OCI-LY3 (cell line): ENCODE data around the gene GRID1.
"Not testable (repeated sequence)": the region's sequence is repeated elsewhere in the genome, so short reads cannot be mapped to it uniquely, and the experiment has no call there.

ENCODE experiments used
- H2AFZ ChIP-seq: fragments of 200-600, 300-600 bp; shearing (Covaris generic); 2 replicates; pipeline ENCODE4 v1.6.0; 2014; ENCODE audit warnings: antibody characterized with exemption, low read depth, low read length
- H3K27ac ChIP-seq: fragments of 200-600, 300-600 bp; sonication (generic); 2 replicates; pipeline ENCODE4 v1.5.1; 2014; ENCODE audit warnings: mild to moderate bottlenecking, low read length, moderate library complexity, mixed read lengths
- H3K27me3 ChIP-seq: fragments of 200-600, 300-600 bp; sonication (generic); 2 replicates; pipeline ENCODE4 v1.6.1; 2014; ENCODE audit warnings: low read depth, low read length, mixed read lengths
- H3K36me3 ChIP-seq: fragments of 200-600, 300-600 bp; sonication (generic); replicated peaks from 2 replicates; pipeline ENCODE3; 2014; ENCODE audit warnings: low read depth, low read length, mixed read lengths
- H3K4me1 ChIP-seq: fragments of 300-600, 200-600 bp; sonication (generic); 2 replicates; pipeline ENCODE4 v1.6.1; 2014; ENCODE audit warnings: low read length, mixed read lengths
- H3K4me2 ChIP-seq: fragments of 200-600, 300-600 bp; sonication (generic); 2 replicates; pipeline ENCODE4 v1.6.1; 2014; ENCODE audit warnings: low read length, mixed read lengths
- H3K4me3 ChIP-seq: fragments of 300-600, 200-600 bp; sonication (generic); 2 replicates; pipeline ENCODE4 v1.5.1; 2014; ENCODE audit warnings: antibody characterized with exemption, mild to moderate bottlenecking, low read length, moderate library complexity
- H3K79me2 ChIP-seq: fragments of 300-600, 200-600 bp; shearing (Covaris generic); 2 replicates; pipeline ENCODE4 v1.6.1; 2014; ENCODE audit warnings: mild to moderate bottlenecking, low read length, mixed read lengths
- H3K9ac ChIP-seq: fragments of 300-600, 200-600 bp; shearing (Covaris generic); 2 replicates; pipeline ENCODE4 v1.6.0; 2014; ENCODE audit warnings: mild to moderate bottlenecking, low read length, moderate library complexity
- H3K9me3 ChIP-seq: fragments of 200-600, 300-600 bp; shearing (Covaris generic); 2 replicates; pipeline ENCODE4 v1.6.1; 2014; ENCODE audit warnings: low read length, mixed read lengths; ENCODE audit not compliant: insufficient read depth
- H4K20me1 ChIP-seq: fragments of 200-600, 300-600 bp; sonication (generic); 2 replicates; pipeline ENCODE4 v1.6.1; 2016; ENCODE audit warnings: low read length, mixed read lengths; ENCODE audit not compliant: insufficient read depth
- EZH2phosphoT487 ChIP-seq: fragments of 200-600 bp; shearing (Covaris generic); IDR thresholded peaks from 2 replicates; pipeline ENCODE4 v1.6.1; 2018; ENCODE audit warnings: antibody characterized with exemption, mixed run types, low read depth
- TF ChIP-seq, protein P1 (sequence below): fragments of 200-600, 300-600 bp; sonication (generic); IDR thresholded peaks from 2 replicates; pipeline ENCODE4 v1.5.1; 2014; ENCODE audit warnings: antibody characterized with exemption, low read length, low read depth

Gene GRID1

DNA sequence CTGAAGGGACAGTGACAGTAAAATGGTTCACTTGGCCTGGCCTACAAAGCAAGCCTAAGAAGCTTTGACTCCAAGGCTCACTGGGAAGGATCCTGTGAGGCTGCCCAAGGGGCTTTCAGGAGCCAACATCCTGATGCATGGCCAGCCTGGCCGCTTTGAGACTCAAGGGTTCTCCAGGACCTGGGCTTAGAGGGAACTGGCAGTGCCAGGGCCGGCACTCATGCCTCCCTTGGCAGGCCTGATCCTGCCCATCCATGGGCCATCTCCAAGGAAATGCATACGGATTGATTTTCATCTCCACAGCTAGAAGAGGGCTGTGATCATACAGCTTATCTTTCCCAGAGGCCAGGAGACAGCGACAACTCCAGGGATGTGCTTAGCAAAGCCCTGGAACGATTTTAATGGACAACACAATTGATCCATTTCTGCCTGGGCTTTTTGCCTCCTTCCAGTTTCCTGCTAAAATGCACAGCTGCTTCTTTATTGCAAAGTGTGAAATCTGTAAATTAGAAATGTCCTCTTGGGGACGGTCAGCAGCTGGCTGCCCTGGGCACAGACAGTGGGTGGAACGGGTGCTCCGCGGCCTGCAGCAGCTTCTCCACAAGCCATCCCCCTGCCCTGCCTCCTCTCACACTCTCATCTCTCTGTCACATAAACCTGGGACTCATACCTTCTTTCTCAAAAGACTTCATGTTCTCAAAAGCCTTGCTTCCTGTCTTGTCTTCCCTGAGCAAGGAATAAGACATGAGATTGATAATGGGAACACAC lies 288.5 kb downstream of the GRID1 start:
- H3K36me3 ChIP-seq: no peaks in the 10 kb centered on the region
- H2AFZ ChIP-seq: no peak overlapping the region
- H3K4me1 ChIP-seq: peaks cover 14% of the 10 kb centered on the region
- no peaks in the 10 kb centered on the region for H3K9me3 ChIP-seq
- H3K9ac ChIP-seq: no peak overlapping the region
- H3K4me3 ChIP-seq: no peak overlapping the region
- peaks cover 8% of the 10 kb centered on the region; the same call in 1 of the 2 replicates for H3K27me3 ChIP-seq
- no peaks in the 10 kb centered on the region for H4K20me1 ChIP-seq
- no peak overlapping the region for H3K27ac ChIP-seq
- H3K4me2 ChIP-seq: no peak overlapping the region
- no peak for TF ChIP-seq EZH2phosphoT487
- TF ChIP-seq, protein P1, sequence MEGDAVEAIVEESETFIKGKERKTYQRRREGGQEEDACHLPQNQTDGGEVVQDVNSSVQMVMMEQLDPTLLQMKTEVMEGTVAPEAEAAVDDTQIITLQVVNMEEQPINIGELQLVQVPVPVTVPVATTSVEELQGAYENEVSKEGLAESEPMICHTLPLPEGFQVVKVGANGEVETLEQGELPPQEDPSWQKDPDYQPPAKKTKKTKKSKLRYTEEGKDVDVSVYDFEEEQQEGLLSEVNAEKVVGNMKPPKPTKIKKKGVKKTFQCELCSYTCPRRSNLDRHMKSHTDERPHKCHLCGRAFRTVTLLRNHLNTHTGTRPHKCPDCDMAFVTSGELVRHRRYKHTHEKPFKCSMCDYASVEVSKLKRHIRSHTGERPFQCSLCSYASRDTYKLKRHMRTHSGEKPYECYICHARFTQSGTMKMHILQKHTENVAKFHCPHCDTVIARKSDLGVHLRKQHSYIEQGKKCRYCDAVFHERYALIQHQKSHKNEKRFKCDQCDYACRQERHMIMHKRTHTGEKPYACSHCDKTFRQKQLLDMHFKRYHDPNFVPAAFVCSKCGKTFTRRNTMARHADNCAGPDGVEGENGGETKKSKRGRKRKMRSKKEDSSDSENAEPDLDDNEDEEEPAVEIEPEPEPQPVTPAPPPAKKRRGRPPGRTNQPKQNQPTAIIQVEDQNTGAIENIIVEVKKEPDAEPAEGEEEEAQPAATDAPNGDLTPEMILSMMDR: no peak
- no peaks in the 10 kb centered on the region for H3K79me2 ChIP-seq

DNA sequence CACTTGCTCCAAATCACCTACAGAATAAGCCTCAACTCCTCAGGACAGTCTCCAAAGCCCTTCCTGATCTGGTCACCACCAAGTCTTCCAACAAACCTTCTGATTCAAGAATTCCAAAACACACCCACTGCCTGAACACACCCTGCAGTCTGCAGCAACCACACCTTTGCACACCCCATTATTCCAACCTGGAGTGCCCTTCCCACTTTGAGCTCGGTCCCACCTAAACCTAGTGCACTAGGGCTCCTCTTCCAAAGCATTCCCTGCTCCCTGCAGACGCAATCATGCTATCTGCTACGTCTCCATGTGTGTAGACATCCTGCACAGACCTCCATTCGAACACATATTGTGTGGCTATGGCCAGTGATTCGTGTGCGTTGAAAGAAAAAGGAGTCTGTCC lies 289.3 kb downstream of the GRID1 start:
- Histone ChIP-seq H3K9me3 (no peaks in the 10 kb centered on the region), H4K20me1 (no peaks in the 10 kb centered on the region), H3K4me3 (no peak overlapping the region), H3K4me1 (peaks cover 21% of the 10 kb centered on the region), H3K79me2 (no peaks in the 10 kb centered on the region), H3K36me3 (no peaks in the 10 kb centered on the region), H3K27ac (no peak overlapping the region), H2AFZ (no peak overlapping the region), H3K9ac (no peak overlapping the region), H3K27me3 (peaks cover 8% of the 10 kb centered on the region; the same call in 1 of the 2 replicates), H3K4me2 (no peak overlapping the region)
- TF ChIP-seq, protein P1: no peak
- no peak for TF ChIP-seq EZH2phosphoT487

DNA sequence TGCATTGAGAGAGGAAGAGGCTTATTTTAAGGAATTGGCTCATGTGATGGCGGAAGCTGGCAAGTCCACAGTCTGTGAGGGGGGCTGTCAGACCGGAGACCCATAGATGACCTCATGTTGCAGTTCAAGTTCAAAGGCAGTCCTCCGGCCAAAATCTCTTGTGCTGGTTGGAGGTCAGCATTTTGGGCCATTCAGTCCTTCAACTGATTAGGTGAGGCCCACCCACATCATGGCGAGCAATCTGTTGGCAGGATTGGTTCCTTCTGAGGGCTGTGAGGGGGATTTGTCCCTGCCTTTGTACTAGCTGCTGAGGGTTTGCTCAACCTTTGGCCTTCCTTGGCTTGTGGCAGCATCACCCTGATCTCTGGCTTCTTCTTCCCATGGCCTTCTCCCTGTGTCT lies 290.1 kb downstream of the GRID1 start:
- H3K4me1 ChIP-seq: peaks cover 29% of the 10 kb centered on the region
- H2AFZ ChIP-seq, H3K27me3 ChIP-seq, H3K4me2 ChIP-seq, H3K36me3 ChIP-seq, H3K9me3 ChIP-seq, H3K9ac ChIP-seq, H4K20me1 ChIP-seq, H3K79me2 ChIP-seq, H3K27ac ChIP-seq, H3K4me3 ChIP-seq: not testable (repeated sequence)

DNA sequence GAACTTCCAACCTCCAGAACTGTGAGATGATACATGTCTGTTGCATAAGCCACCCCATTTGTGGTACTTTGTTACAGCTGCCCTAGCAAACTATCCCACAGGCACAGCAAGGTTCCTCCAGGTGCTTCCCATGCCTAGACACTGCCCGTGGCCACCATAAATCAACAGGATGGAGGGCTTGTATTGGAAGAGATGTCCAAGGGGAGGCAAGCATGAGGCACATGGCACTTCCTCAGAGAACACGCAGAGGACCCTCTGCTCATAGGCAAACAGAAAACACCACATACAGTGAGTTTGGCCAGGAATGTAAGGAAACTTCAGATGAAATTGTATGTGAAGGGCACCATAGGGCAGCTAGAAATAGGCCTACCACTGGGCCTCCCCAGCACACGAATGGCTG lies 291.1 kb downstream of the GRID1 start:
- H3K4me3 ChIP-seq: no peak overlapping the region

More for the DNA sequence above, 291.1 kb downstream of the GRID1 start:
- peaks cover 32% of the 10 kb centered on the region for H3K4me1 ChIP-seq
- H3K4me2 ChIP-seq: no peak overlapping the region
- TF ChIP-seq, protein P1: no peak
- no peak for TF ChIP-seq EZH2phosphoT487
- no peaks in the 10 kb centered on the region for H3K9me3 ChIP-seq
- no peak overlapping the region for H3K27ac ChIP-seq
- no peaks in the 10 kb centered on the region for H3K79me2 ChIP-seq
- H3K9ac ChIP-seq: no peak overlapping the region
- H3K36me3 ChIP-seq: no peaks in the 10 kb centered on the region
- peaks cover 10% of the 10 kb centered on the region for H3K27me3 ChIP-seq
- H4K20me1 ChIP-seq: no peaks in the 10 kb centered on the region
- H2AFZ ChIP-seq: no peak overlapping the region
